ENCODE measurements around the gene KIAA0753.

The KIAA0753 gene

DNA sequence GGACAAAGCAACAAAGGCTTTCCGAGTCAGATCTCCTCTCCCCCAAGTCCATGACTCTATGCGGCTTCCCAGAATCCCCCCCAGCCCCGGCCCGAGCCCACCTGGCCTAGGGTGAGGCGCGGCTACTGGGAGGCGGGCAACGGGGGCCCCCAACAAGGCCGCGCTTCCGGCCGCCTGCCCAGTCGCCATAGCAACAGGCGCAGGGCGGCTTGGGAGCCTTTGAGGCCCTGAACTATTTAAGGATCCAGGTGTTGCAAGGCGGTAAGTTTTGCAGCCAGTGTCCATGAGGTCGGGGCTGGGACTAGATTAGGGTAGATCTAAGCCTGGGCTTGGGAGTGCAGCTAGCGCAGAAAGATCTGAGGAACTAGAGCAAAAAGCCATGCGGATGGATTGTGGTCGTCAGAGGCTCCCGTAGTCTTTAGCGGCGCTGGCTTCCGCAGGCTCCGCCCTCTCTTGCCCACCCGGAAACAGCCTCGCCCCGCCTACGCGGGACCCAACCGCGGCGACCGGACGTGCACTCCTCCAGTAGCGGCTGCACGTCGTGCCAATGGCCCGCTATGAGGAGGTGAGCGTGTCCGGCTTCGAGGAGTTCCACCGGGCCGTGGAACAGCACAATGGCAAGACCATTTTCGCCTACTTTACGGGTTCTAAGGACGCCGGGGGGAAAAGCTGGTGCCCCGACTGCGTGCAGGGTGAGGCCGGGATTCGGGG lies at the start of gene KIAA0753, which contains the start of gene TXNDC17:
Gene KIAA0753 (minus strand): TSS at position 176 of the 711 bp plus-strand sequence. CDS start 5,608 bp downstream, outside the sequence.
Gene TXNDC17 (plus strand): TSS at position 525 of the 711 bp plus-strand sequence. CDS start 23 bp downstream, at position 548.
- peak; percentile 89 to 96 (median 89) for DNase-seq (ENCODE audit: low read depth in 3 of 3)

DNA sequence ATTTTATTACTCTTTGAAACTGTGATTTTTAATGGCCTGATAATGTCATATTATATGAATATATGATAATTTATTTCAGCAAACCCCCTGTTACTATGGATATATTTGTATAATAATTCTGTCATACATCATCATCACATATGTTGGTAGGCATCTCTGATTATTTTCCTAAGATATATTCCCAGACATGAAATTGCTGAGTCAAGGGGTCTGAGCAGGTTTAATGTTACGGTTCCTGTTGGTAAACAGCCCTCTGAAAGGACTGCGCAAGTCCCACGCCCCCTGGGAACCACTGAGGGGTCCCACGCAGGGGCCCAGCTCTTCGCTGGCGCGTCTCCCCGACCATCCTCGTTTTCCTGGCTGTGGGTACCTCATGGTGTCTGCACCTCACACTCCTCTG lies 48.4 kb upstream of the KIAA0753 start:
- no peak for DNase-seq (ENCODE audit: low read depth in 3 of 3)

DNA sequence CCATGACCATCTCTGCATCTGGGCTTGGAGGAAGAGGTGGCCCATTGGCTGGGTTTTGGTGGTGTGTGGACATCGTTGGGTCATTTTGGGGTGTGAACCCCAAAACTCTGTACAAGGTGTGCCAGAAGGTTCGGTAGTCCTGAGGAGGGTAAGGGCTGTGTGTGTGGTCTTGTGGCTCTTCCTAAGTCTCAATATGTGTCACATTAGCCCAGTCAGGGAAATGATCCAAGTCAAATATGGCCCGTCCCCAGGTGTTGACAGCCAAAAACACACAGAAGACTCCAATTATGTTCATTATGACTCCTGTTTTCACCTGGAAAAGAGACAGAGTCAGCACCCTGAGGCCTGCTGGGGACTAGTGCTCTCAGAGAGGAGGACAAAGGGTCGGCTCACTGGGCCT lies 45.5 kb upstream of the KIAA0753 start:
- DNase-seq (ENCODE audit: low read depth in 3 of 3): no peak

DNA sequence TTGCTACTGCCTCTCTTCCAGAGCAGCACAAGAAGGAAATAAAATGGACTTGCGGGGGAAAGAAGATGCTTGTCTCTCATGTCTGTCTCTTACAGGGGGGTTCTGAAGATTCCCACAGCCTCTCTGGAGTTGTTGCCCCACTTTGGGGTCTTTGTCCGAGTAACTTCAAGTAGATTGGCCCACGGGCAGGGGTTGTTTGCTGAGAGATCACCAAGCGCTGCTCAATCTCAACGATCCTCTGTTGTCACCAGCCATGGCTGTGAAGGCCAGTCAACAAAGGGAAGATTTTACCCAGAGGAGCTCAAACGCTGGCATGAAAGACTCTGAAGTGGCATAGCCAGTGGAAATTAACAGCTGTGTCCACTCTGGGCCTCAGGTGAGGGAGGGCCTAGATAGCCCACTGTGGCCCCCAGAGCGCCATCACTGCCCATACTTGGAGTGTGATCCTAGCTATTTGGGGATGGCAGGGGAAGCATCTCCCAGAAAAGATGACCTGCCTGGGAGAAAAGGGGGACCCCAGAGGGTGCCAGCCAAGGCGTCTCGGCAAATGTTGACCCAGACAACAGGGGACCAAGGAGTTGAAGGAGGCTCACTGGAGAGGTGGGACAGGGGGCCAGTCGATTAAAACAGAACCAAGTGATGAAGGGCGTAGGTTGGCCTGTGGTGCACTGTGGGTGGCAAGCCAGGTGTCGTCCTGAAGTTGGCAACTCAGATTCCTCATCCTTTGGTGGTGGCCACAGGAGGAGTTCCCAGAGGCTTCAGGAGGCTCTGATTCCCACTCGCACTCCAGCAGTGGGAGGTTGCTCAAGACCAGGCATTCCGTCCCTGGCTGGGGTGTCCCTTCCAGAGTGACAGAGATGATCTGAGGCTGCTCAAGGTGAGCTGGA lies 44.6 kb upstream of the KIAA0753 start:
- DNase-seq (ENCODE audit: low read depth in 3 of 3): no peak

DNA sequence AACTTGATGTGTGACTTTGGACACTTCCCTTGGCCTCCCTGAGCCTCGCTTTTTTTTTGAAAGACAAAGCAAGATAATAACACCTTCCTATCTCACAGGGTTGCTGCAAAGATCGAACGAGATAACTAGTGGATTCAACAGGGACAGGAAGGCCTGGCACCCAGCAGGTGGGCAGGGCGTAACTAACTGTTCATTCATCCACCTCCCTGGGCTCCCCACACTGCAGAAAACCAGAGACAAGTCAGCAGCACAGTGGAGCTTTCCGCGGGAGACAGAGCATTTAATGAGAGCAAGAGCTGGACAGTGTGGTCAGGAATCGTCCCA lies 43.9 kb upstream of the KIAA0753 start:
- no peak for DNase-seq (ENCODE audit: low read depth in 3 of 3)

DNA sequence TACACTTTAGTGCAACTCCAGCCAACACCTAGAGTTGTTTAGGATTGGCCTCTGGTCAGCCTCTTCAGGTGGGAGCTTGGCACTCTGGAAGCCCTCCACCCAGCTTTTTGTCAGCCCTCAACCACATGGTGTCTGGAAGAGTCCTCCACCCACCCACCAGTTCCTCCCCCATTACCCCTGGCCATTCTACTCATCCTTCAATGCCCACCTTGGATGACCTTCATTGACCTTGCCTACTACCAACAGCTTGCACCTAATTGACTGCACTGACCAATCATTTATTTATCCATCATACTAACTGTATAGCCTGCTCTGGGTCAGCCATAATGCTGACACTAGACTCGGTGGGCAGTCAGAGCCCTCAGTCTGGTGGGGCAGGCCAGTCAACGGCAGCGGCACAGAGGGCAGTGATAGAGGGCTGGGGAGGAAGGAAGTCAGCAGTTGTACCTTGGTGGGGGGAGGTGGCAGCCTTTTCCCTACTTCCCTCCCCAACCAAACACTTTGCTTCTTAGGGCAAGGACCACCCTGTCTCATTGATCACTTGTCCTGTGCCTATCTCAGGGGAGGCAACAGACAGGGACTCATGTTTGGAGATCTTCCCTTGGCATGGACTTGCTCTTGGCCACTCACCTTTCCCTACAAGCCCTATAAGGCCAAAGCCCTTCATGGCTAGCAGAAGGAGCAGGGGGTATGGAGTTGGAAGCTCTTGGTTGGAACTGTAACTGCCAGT lies 43.4 kb upstream of the KIAA0753 start:
- DNase-seq (ENCODE audit: low read depth in 3 of 3): no peak

DNA sequence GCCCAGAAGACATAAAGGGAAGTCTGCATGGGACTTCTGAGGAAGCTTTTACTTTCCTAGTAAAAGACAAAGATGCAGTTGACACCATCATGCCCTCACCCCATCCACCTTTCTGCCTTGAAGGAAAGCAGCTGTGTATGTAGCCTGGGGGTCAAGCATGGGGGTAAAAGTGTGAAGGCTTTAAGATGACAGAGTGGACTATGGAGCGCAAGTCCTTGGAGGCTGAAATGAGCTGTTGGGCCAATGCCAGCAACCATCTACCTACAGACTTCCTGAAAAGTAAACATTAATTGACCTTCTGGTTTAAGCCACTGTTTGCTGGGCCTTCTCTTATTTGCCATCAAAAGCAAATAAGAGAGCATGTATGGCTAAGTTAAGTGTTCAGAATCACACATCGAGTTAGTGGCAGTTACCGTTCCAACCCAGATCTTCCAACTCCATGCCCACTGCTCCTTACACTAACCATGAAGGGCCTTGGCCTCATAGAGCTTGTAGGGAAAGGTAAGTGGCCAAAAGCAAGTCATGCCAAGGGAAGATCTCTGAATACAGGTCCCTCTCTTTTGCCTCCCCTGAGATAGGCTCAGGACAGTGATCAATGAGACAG lies 42.7 kb upstream of the KIAA0753 start:
- no peak for DNase-seq (ENCODE audit: low read depth in 3 of 3)

DNA sequence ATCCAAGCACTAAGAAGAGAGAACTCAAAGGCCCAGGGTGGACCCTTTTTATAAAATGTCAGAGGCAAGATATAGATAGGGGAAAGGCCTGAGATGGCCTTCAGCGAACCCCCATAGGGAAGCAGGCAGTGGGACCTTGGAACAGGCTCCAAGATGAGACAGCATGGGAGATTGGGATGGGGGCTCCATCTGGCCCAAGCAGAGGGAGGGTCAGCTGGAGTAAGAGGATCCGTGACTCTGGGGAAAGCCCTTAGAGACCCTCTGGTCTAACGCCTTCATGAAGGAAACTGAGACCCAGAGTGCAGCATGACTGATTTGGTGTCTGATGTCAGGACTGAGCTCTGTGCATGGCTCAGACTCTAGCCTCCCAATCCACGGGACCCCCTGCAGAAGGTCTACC lies 41.8 kb upstream of the KIAA0753 start:
- DNase-seq (ENCODE audit: low read depth in 3 of 3): no peak

DNA sequence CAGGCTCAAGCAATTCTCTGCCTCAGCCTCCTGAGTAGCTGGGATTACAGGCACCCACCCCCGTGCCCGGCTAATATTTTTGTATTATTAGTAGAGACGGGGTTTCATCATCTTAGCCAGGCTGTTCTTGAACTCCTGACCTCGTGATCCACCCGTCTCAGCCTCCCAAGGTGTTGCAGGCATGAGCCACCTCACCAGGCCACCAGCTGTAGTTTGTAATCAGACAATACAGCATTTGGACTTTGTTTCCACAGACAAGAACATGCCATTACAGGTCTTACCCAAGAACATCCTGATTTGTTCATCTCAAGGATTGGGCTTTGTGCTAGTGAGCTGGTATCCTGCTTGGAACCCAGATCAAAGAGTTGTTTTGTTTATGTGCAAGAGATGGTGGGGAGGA lies 41.2 kb upstream of the KIAA0753 start:
- no peak for DNase-seq (ENCODE audit: low read depth in 3 of 3)

DNA sequence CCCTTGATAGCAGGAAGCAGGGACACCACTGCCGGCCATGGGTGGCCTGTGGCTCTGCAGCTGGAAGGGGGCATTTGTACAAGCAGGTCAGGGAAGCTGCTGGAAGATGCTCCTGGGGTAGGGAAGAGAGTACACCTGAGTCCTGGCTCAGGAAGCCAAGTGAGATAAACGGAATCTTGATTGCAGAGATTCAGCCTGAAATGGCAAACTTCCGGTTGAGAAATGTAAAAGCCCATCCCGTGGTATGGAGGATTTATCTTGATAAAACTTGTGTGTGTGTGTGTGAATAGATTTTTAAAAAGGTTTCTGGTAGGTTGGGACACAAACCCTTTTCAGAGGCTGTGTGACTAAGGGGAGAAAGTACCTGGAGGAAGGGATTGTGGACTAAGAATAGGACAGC lies 40.7 kb upstream of the KIAA0753 start:
- no peak for DNase-seq (ENCODE audit: low read depth in 3 of 3)

DNA sequence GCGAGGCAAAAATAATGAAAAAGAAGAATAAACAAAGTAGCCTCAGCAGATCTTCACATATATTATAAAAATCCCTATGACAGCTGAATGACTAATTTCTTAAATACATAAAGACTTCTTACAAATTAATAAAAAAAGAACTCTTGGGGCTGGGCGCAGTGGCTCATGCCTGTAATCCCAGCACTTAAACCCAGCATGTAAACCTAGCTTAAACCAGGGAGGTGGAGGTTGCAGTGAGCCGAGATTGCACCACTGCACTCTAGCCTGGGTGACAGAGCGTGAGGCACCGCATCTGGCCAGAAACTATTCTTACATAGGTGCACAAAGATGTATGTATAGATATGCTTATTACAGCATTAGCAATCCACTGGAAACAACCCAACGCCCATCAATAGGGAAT lies 38.7 kb upstream of the KIAA0753 start:
- DNase-seq (ENCODE audit: low read depth in 3 of 3): no peak

DNA sequence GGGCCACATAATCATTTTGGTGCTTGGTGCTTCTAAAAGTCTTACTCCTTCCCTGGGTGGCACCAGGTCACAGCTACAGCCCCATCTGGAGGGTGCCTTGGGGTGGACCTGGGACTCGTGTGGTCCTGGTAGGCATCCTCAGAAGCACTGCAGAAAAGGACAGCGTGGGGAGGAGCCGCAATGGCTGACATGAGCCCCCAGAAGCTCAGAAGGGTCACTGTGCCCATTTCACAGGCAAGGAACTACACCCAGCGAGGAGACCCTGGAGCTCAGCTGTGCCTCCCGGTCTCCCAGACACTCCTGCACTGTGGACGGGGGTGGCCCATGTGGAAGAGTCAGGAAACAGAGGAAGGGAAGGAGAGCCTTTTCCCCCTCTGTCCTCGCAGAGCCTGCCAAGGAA lies 37.4 kb upstream of the KIAA0753 start:
- no peak for DNase-seq (ENCODE audit: low read depth in 3 of 3)

DNA sequence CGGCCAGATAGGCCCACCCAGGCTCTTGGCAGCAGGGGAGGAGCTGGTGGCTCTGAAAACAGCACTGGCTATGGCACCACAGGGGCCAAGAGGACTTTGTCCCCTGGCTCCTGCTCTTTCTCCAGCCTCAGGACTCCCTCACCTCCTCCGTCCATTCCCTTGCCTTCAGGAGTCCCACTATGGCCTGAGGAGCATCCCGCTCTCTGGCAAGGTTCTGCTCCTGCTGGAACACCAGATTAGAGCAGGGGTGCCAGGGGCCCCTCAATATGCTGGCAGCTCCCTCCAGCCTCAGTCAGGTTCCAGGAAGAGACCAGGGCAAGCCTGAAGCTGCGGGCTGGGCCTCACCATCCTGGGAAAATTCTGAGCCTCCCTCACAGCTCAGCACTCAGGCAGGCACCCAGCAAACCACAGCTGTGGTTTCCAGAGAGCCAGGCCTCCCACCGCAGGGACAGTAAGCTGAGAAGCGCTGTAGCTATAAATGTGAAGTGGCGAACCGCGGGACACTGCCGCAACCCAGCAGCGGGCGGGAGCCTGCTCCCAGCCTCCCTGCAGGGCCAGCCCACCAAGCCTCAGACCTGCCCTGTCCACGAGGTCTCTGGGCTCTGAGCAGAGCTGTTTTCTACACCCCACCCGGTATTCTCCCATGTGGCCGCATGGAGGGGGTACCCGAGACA lies 36.8 kb upstream of the KIAA0753 start:
- no peak for DNase-seq (ENCODE audit: low read depth in 3 of 3)

DNA sequence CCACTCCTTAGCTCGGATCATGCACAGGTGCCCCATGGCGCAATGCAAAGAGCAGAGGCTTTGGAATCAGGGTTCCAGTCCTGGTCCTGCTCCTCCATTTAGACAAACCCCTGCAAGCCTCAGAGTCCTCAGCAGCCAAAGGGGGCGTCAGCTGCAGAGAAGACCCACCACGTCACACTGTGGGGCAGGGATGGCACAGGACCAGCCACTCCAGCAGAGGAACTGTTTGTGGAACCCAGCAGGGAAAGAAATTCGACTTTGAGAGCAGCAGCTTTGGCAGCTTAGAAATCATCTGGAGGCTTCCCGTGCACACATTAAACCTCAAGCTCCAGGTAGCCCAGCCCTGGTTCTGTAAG lies 36.3 kb upstream of the KIAA0753 start:
- DNase-seq (ENCODE audit: low read depth in 3 of 3): no peak

DNA sequence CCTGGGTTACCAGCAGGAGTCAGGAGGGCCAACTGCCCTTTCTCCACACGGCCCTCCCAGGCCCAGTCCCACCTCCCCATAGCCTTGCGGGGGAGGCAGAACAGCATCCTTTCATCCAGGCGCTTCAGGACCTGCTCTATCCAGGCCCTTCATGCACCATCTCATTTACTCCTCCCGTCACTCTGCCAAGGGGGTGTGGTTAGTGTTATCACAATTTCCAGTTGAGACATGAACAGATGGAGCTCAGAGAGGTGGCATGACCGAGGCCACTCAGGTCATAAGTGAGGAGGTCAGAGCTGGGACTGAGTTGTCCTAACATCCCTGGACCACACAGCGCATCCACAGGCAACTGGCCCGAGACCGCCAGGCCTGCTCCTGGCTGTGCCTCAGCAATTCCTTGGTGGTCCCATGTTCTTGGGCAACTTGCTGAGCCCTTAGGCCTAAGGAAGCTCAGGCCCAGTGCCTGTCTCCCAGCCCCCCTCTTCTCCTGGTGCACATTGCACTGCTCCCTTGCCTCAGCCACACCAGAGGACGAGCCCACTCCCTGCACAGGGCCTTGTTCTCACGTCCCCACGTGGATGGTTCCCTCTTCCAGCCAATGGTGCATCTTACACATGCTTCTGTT lies 34.8 kb upstream of the KIAA0753 start:
- DNase-seq (ENCODE audit: low read depth in 3 of 3): no peak

DNA sequence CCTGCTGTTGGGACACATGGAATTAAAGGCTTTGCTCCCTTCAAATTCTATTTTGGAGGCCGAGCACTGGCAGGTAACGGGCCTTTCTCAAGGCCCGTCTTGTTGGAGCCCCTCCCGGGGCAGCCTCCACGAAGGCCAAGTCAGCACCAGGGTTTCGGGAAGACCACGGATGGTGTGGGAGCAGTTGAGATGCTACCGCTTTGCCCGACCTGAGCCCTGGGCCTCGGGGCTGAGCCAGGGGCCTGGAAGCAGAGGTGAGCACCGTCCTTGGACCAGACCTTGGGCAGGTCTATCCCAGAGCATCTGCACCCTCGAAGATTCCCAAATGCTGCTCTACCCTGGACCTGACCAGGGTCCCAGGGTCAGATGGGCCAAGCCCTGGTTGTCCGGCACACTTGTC lies 34.1 kb upstream of the KIAA0753 start:
- DNase-seq (ENCODE audit: low read depth in 3 of 3): no peak

DNA sequence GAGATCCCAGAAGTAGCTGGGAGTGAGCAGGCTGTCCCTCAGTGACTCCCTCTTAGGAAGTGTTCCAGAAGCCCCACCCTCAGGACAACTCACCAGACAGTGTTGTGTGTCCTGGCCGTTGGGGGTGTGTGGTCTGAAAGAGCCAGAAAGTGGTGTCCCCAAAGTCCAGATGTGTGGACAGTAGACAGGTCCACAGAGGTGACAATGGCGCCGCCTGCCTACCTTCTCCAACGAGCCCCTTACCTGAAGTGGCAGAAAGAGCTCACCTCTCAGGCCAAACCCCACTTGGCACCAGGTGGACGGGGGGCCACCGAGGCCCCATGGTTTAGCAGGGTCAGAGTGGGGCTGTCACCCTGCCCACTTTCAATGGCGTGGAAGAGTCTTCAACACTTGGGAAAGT lies 30.9 kb upstream of the KIAA0753 start:
- no peak for DNase-seq (ENCODE audit: low read depth in 3 of 3)

DNA sequence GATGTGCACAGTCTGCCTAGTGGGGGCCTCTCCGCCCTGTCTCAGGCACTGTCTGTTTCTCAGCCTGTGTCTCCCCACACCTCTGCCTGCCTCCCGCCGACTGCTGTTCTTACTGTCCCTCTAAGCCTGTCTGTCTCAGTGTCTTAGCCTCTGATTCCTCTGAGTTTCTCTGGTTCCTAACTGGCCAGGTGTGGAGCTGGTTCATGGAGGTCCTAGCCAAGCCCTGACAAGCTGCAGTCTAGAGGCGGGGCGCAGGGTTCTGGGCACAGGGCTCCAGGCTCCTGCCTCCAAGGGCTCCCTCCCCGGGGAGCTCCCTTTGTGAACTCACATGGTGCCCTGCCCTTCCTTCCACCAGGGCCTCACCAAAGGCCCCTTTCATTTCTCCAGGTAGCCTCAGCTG lies 30.5 kb upstream of the KIAA0753 start:
- no peak for DNase-seq (ENCODE audit: low read depth in 3 of 3)

DNA sequence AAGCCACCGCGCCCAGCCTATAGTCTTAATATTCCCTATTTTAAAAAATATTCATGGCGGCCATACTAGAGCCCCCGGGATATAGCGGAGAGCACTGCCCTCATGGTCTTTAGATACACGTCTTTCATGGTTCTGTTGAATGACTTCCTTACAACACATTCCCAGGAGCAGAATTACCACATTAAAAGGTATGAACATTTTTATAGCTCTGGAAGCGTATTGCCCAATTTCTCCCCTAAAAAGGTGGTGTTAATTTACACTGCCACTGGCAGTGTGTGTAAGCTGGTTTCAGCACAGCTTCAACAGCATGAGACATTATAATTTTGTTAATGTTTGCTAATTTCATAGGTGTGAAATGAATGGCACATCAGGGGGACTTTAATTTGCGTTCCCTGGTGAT lies 30.1 kb upstream of the KIAA0753 start:
- DNase-seq (ENCODE audit: low read depth in 3 of 3): no peak

DNA sequence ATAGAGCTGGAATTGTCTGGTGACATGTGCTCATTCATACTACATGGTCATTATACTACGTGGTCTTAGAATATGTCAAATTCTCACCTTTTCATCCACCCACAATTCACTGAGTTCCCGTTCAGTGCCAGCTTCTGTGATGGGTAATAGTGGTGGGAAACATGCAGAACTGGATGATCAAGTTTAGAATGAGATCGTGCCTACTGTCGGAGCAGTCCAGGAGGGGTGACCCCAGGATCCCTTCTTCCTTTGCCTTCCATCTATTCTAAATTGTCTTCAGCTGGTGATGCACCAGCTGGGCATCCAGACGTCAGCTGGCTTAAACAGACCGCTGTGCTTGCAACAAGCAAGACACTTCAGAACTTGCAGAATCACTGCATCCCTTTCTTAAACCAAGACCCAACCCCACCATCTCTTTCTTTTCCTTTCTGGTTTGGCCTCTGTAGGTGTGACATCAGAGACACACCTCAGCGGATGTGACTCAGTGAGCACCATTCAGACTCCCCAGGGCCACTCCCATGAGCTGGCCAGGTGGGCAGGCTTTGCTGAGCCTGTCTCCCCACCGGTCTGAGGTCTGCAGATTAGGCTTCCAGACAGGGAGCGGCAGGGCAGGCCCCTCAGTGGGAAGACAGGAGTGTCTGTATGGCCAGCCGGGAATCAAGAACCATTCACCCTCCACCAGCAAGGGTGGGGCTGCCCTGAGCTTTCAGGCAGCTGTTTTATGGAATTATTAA lies 29.1 kb upstream of the KIAA0753 start:
- DNase-seq (ENCODE audit: low read depth in 3 of 3): no peak

All from stimulated activated CD4-positive, alpha-beta T cell treated with anti-CD3 and anti-CD28 coated beads, TNF-alpha, amount 100 ng/mL, for 24 hours (primary cell).